Hippocampal formation (tissue), 2 donors: Measurements from ENCODE around the gene HOXA13.

Experiments
- DNase-seq, 2 donors: peaks; one replicate each; lab custom pipeline; 2025; lab: John Stamatoyannopoulos, UW

Gene HOXA13

DNA sequence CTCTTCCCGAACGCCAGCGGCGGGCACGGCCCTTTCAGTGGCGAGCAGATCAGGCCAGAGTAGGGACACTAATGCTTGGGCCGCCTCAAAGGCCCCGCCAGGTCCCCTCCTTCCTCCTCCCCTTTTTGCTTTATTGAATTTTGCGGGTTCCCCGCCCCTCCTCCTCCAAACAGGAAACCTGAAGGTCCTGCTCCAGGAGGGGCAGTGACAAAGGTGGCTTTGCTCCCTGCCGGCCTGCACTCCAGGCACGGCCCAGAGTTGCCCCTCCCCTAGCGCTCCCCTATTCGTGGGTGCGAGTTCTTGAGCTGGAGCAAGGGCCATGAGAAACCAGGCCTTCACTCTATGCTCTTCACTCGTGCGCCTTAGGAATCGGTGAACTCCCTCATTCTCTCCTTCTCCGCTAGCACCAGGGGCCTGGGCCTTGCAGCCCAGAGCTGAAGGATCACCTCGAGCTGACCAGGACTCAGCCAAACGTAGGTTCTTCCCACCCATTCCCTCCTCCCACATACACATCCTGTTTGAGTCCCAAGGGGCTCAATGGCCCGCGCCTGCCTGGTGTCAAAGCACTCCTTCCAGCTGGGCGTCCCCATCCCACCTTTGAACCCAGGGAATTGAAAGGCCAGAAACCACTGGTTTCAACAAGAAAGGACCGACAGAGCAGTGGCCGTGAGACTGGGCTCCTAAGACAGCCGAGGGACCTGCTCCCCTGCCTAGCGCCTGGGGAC is 51.7 kb downstream of the HOXA13 start:
- DNase-seq = no peak

GRCh38 chr7:27147199-27148030 is 52.5 kb downstream of the HOXA13 start, which contains the start of gene HOXA6:
HOXA6 (minus strand) TSS chr7:27147774; CDS start chr7:27147749, 25 bp downstream.
- no peak for DNase-seq

DNA sequence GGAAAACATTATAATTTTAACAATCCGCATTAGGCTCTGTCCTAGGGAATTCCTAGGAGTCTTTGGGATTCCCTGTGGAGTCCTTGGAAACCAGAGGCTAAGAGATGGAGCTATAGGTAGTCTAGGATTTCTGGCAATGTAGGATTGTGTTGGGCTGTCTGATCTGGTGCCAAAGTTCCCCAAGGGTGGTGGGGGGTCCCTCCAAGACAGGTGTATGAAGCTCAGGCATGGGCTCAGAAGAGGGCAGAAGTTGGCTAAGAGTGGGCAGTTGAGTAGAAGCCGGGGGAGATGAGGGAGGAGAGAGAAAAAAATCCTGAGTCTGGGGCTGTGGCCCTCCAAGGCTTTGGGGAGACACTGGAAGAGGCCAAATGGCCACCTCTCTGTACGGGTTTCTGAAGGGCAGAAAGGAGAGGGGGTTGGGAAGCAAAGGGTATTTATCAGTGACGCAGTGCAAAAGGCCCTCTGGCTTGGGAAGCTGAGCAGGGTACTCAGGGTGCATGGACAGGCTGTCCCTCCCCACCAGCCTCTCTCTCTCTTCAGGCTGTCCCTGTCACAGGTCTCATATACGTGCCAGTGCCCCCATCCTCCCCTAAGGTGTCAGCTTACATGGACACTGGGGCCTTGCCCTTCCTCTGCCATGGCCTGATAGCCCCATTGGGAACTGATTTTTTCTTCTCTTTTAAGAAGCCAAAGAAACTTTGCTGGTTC is 53.2 kb downstream of the HOXA13 start:
- no peak for DNase-seq

- DNase-seq = no peak
Measured at GRCh38 chr7:27145914-27146412, 53.9 kb downstream of the HOXA13 start.

DNA sequence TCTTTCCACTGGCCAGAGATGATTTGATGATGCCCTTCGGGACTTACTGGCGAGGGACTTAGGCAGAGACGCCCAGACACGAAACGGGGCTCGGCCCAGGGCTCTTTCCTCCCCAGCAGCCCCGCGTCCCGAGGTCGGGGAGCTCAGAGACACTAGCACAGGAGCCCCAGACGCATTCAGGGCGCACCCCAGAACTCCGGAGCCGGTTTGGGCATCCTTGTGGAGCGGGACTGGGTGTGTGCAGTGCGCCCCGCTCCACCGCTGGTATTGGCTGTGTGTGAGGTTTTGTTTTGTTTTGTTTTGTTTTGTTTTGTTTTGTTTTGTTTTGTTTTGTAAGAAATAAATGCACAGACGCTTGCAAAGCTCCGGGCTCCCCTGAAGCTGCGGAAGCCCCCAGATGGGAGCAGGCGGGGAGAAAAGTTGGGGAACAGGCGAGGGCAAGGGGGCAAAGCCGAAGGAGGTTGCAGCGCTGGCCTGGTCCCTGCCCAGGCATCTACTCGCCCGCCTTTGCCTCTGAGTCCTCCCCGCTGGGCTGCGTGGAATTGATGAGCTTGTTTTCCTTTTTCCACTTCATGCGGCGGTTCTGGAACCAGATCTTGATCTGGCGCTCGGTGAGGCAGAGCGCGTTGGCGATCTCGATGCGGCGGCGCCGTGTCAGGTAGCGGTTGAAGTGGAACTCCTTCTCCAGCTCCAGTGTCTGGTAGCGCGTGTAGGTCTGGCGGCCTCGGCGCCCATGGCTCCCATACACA is 54.6 kb downstream of the HOXA13 start:
- DNase-seq = no peak

DNA sequence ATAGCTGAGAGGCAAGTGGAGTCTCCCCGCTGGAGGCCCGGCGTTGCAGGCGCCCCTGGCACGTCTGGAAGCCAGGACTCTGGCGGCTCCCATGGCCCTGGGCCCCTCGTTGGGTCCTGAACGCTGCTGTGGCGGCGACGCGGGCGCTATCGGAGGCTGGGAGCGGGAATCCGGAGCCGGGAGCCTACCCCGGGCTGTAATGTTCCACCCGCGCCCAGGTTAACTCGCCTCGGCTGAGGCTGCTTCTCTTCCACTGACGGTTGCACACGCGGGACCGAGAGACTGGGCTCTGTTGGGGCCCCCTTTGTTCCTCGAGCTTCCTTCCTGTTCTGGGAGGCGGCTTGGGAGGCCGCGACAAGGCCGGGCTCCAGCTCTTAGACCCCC is 55.1 kb downstream of the HOXA13 start:
- DNase-seq = no peak
